Sigmoid colon (tissue), 7 donors: ENCODE data around the gene DDX60. TPM values are rescaled to one million over a fixed set of nuclear protein-coding genes. Genes with fewer than 3 reads are reported as not detected.
"Not testable (repeated sequence)": the region's sequence is repeated elsewhere in the genome, so short reads cannot be mapped to it uniquely, and the experiment has no call there.

Experiments
- DNase-seq: peaks from one replicate; pipeline ENCODE4 v3.0.0-alpha.2; 2019
- H3K27ac ChIP-seq, 4 donors: fragments of 200-600 bp; sonication (generic); one replicate each; pipeline ENCODE4 v1.5.1; 2016 to 2019; ENCODE audit warnings: mild to moderate bottlenecking in 1 of 4
- H3K27me3 ChIP-seq, 3 donors: fragments of 200-600 bp; sonication (generic); one replicate each; pipeline ENCODE4 v1.5.1; 2019; ENCODE audit warnings: mild to moderate bottlenecking in 1 of 3
- H3K36me3 ChIP-seq, 4 donors: fragments of 200-600 bp; sonication (generic); one replicate each; pipeline ENCODE4 v1.5.1; 2016 to 2019
- H3K4me1 ChIP-seq, 4 donors: fragments of 200-600 bp; sonication (generic); one replicate each; pipeline ENCODE4 v1.5.1; 2017 to 2019
- H3K4me3 ChIP-seq, 4 donors: fragments of 200-600 bp; sonication (generic); one replicate each; pipeline ENCODE4 v1.5.1; 2017 to 2019; ENCODE audit warnings: mild to moderate bottlenecking in 2 of 4, moderate library complexity in 1 of 4
- H3K9me3 ChIP-seq, 4 donors: fragments of 200-600 bp in 3 of 4; sonication (generic) in 3 of 4; one replicate each; pipeline versions ENCODE4 v1.5.1 to v1.6.1; 2013 to 2019
- EP300 ChIP-seq, 4 donors: sonication (generic); formaldehyde crosslinking; IDR thresholded peaks; one replicate each; pipeline ENCODE4 v1.6.1; 2017; ENCODE audit warnings: antibody characterized with exemption in 4 of 4
- POLR2A ChIP-seq, 2 donors: fragments of 450-650 bp; IDR thresholded peaks; one replicate each; pipeline ENCODE4 v1.6.1; 2016; ENCODE audit warnings: antibody characterized with exemption in 2 of 2, mild to moderate bottlenecking in 2 of 2, moderate library complexity in 2 of 2
- POLR2AphosphoS5 ChIP-seq, 4 donors: sonication (generic); formaldehyde crosslinking; IDR thresholded peaks; one replicate each; pipeline ENCODE4 v1.6.1; 2017; ENCODE audit warnings: antibody characterized with exemption in 4 of 4
- WGBS, 2 donors: extraction: QIAGEN DNeasy Blood & Tissue Kit; methylation state at CpG; one replicate each; pipeline ENCODE4 v1.1.7; 2013; 5-methylcytosine and 5-hydroxymethylcytosine counted together
- intact Hi-C: fragments of 100-400 bp; cut with DNase I; formaldehyde crosslinking; loops from one replicate; pipeline ENCODE4 v1.15.1; 2023
- polyA plus RNA-seq, 3 donors: library from polyadenylated mRNA; stranded (reverse); fragments of 200-250 nt; gene quantifications; one replicate each; pipeline ENCODE4 v1.2.3, GENCODE V29; 2013
- total RNA-seq, 4 donors: library from RNA; depleted of rRNA; stranded (reverse); fragments of >200 nt; gene quantifications; one replicate each; pipeline ENCODE4 v1.1.0, GENCODE V29; 2016
- TF ChIP-seq, protein P1 (sequence below), 4 experiments: fragments of 450-650 bp in 3 of 4; fragments of 200-600 bp in 1 of 4; IDR thresholded peaks; one replicate each; pipeline ENCODE4 v1.5.1; 2016 to 2019; ENCODE audit warnings: antibody characterized with exemption in 4 of 4, mild to moderate bottlenecking in 3 of 4, moderate library complexity in 2 of 4
- donor health status: healthy with polysubstance abuse.
- donor health status: Bipolar disorder and iron deficiency.
- donor health status: healthy.

The DDX60 gene
- total and polyA plus RNA-seq, 7 donors, result 7.2 to 98.5 (median 20.0) TPM

DNA sequence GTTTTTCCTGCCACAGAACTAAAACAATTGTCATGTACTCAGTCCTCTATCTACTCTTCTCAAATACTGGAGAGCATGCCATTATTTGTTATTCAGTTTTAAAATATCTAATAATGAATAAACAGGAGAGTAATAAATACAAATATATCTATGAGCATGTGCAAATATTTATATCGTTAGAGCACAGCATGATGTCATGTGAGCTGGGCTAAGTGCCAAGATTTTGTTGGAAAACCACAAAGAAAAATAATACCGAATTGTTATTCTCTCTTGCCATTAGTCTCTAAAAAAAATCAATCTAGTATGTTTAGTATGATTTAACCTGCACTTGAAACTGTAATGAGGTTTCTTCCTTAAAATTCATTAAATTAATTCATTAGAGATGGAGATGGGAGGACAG, 97.3 kb downstream of the DDX60 start:
- H3K27me3 ChIP-seq, result no peaks in the 10 kb centered on the region
- intact Hi-C loops, result no loop called here

DNA sequence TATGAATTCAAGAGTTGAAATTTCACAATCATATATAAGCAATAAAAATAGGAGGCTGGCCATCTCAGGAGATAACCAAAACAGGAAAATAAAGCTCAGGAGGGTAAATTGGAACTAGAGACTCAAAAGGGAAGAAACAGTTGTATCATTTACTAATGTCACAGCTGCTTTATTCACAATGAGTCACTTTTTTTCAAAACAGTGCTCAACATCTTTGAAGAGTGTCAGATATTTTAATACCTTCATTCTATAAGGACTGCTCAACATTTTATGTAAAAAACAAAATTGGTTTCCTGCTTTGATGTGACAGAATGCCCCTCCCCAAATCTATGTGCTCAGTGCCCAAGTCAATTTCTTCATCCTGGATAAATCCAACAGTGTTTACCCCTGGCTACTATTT, 97.7 kb downstream of the DDX60 start:
- Histone ChIP-seq H3K9me3 (no peaks in the 10 kb centered on the region), H3K27ac (no peak overlapping the region), H3K4me3 (no peak overlapping the region), H3K27me3 (no peaks in the 10 kb centered on the region), H3K4me1 (peaks cover 0 to 3% (median 0%) of the 10 kb centered on the region in 4 donors), H3K36me3 (peaks cover 0 to 96% (median 22%) of the 10 kb centered on the region in 4 donors)
- intact Hi-C loops, result no loop called here
- no peak for DNase-seq
- TF ChIP-seq EP300 (IDR thresholded peaks at IDR 0.05), result no peak

More for the DNA sequence above, 97.3 kb downstream of the DDX60 start:
- DNase-seq, result no peak
- 37 to 42% methylated on average over 2 of the region's 2 CpGs for WGBS, 2 donors
- TF ChIP-seq EP300 (IDR thresholded peaks at IDR 0.05), result no peak
- TF ChIP-seq, protein P1, sequence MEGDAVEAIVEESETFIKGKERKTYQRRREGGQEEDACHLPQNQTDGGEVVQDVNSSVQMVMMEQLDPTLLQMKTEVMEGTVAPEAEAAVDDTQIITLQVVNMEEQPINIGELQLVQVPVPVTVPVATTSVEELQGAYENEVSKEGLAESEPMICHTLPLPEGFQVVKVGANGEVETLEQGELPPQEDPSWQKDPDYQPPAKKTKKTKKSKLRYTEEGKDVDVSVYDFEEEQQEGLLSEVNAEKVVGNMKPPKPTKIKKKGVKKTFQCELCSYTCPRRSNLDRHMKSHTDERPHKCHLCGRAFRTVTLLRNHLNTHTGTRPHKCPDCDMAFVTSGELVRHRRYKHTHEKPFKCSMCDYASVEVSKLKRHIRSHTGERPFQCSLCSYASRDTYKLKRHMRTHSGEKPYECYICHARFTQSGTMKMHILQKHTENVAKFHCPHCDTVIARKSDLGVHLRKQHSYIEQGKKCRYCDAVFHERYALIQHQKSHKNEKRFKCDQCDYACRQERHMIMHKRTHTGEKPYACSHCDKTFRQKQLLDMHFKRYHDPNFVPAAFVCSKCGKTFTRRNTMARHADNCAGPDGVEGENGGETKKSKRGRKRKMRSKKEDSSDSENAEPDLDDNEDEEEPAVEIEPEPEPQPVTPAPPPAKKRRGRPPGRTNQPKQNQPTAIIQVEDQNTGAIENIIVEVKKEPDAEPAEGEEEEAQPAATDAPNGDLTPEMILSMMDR (IDR thresholded peaks at IDR 0.05), result no peak
- no peak for TF ChIP-seq POLR2A (IDR thresholded peaks at IDR 0.05)
- TF ChIP-seq POLR2AphosphoS5 (IDR thresholded peaks at IDR 0.05), result no peak
- peaks cover 0 to 94% (median 22%) of the 10 kb centered on the region in 4 donors for H3K36me3 ChIP-seq
- no peak overlapping the region for H3K27ac ChIP-seq
- peaks cover 0 to 3% (median 0%) of the 10 kb centered on the region in 4 donors for H3K4me1 ChIP-seq
- no peak overlapping the region for H3K4me3 ChIP-seq
- no peaks in the 10 kb centered on the region for H3K9me3 ChIP-seq

DNA sequence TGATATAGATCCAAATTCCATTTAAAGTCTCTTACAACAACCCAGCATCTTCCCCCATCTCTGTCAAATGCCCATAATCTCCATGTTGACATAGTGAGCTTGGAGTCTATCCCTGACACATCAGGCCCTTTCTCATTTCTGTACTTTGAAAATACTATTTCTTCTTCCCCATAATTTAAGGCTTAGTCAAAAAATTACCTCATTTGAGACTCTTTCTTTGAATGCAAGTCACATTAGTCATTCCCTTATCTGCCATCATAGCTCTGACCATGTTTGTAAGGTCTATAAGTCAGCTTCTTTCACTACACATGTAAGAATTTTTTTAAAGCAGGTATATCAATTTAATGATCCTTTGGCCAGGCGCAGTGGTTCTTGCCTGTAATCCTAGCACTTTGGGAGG, 99.9 kb downstream of the DDX60 start:
- TF ChIP-seq POLR2A (IDR thresholded peaks at IDR 0.05) (no peak), EP300 (IDR thresholded peaks at IDR 0.05) (no peak), POLR2AphosphoS5 (IDR thresholded peaks at IDR 0.05) (no peak)
- TF ChIP-seq, protein P1 (IDR thresholded peaks at IDR 0.05), result no peak
- intact Hi-C loops, result no loop called here
- Histone ChIP-seq H3K36me3 (peaks cover 0 to 86% (median 22%) of the 10 kb centered on the region in 4 donors), H3K27ac (no peak overlapping the region), H3K9me3 (no peaks in the 10 kb centered on the region), H3K4me1 (peaks cover 0 to 3% (median 0%) of the 10 kb centered on the region in 4 donors), H3K4me3 (no peak overlapping the region), H3K27me3 (no peaks in the 10 kb centered on the region)
- no peak for DNase-seq
- 95 to 97% methylated on average over 1 of the region's 1 CpG for WGBS, 2 donors

DNA sequence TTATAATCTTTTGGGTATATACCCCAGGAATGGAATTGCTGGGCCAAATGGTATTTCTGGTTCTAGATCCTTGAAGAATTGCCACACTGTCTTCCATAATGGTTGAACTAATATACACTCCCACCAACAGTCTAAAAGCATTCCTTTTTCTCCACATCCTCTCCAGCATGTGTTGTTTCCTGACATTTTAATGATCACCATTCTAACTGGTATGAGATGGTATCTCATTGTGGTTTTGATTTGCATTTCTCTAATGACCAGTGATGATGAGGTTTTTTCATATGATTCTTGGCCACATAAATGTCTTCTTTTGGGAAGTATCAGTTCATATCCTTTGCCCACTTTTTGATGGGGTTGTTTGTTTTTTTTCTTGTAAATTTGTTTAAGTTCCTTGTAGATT, 105.0 kb downstream of the DDX60 start:
- H3K27ac ChIP-seq, H3K4me1 ChIP-seq, H3K9me3 ChIP-seq, H3K27me3 ChIP-seq, DNase-seq, H3K4me3 ChIP-seq, intact Hi-C loops: not testable (repeated sequence)
- peaks cover 0 to 35% (median 9%) of the 10 kb centered on the region in 4 donors for H3K36me3 ChIP-seq

DNA sequence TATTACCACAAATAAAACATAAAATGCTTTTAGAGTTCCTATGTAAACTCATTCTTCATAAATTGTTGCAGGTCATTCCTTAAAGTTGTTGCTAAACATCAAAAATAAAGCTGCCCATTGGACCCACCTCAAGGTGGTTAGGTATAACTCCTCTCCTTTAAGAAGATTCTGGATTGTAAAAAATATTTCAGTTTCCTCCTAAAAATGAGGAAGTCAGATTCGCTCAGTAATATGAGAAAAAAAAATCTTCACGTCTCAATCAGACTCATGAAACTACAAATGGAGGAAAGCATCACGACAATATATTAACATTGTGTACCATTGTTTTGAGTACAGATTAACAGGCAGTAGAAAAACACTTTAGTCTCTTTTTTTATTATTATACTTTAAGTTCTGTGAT, 105.9 kb downstream of the DDX60 start:
- Histone ChIP-seq H3K27me3 (no peaks in the 10 kb centered on the region), H3K4me3 (no peak overlapping the region), H3K9me3 (no peaks in the 10 kb centered on the region), H3K36me3 (peaks cover 0 to 27% (median 5%) of the 10 kb centered on the region in 4 donors), H3K27ac (no peak overlapping the region), H3K4me1 (no peaks in the 10 kb centered on the region)
- TF ChIP-seq, protein P1 (IDR thresholded peaks at IDR 0.05), result no peak
- TF ChIP-seq POLR2AphosphoS5 (IDR thresholded peaks at IDR 0.05), result no peak
- no peak for TF ChIP-seq POLR2A (IDR thresholded peaks at IDR 0.05)
- TF ChIP-seq EP300 (IDR thresholded peaks at IDR 0.05), result no peak
- intact Hi-C loops, result no loop called here
- DNase-seq, result no peak
- WGBS, 2 donors, result 59 to 87% methylated on average over 3 of the region's 3 CpGs

DNA sequence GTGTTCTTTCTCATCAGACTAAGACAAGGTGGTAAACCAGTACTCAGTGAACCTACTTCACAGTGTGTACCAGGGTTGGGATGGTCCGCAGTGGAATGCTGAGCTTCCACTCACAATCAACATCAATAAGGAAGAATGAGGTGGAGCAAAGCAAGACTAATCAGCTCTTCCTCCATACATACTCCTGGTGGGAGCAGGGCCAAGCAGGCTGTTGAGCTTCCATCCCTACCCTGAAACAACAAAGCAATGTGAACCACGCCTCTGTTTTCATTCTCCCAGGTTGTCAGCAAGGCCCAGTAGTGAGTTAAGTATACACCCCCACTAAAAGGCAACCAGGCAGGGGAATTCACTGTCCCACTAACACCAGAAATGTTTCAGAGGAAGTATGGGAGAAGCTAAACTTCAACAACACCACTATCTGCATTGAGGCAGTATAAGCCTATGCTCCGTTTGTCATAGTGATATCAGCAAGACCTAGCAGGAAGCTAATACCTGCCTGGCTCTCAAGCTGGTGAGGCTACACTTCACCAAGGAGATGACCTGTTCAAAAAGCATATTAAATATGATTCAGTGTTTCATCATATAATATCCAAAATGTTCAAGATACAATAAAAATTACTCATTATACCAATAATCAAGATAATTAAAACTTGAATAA, 109.5 kb downstream of the DDX60 start:
- no peaks in the 10 kb centered on the region for H3K4me1 ChIP-seq
- no peak for DNase-seq
- intact Hi-C loops, result no loop called here
- no peak overlapping the region for H3K4me3 ChIP-seq
- no peaks in the 10 kb centered on the region for H3K27me3 ChIP-seq
- no peak overlapping the region for H3K27ac ChIP-seq
- no peaks in the 10 kb centered on the region for H3K36me3 ChIP-seq
- peaks cover 0 to 3% (median 0%) of the 10 kb centered on the region in 4 donors for H3K9me3 ChIP-seq
- no peak for TF ChIP-seq POLR2AphosphoS5 (IDR thresholded peaks at IDR 0.05)
- TF ChIP-seq, protein P1 (IDR thresholded peaks at IDR 0.05), result no peak
- no peak for TF ChIP-seq EP300 (IDR thresholded peaks at IDR 0.05)
- no peak for TF ChIP-seq POLR2A (IDR thresholded peaks at IDR 0.05)
- WGBS, 2 donors, result 30 to 77% methylated on average over 3 of the region's 3 CpGs
